ENCODE results near the gene IQCN. TPM values are rescaled to one million over a fixed set of nuclear protein-coding genes. Genes with fewer than 3 reads are reported as not detected.

IQCN gene
- total RNA-seq: 0.35 TPM
- long read RNA-seq: 0 reads

GRCh38 chr19:18274219-18274780, at the start of gene IQCN:
Gene IQCN, minus strand, starts transcription at chr19:18274452. Its CDS starts 4,974 bp downstream, at chr19:18269478.
- DNase-seq (no peak), ATAC-seq (ENCODE audit: poor library complexity) (peak; percentile 2)
- intact Hi-C loops (cut with DNase I): no loop called here

GRCh38 chr19:18322759-18323460, 48.7 kb upstream of the IQCN start, which contains the start of gene LSM4:
Gene LSM4, minus strand, starts transcription at chr19:18323076. Its CDS starts 56 bp downstream, at chr19:18323020.
- peak; percentile 97 for ATAC-seq (ENCODE audit: poor library complexity)
- DNase-seq: peak; percentile 99
- intact Hi-C loops (cut with DNase I): loop anchor here (1.0 to 10.0 kb wide), 2 partner anchors 42 to 118 kb away; partner anchors contain the start of genes JUND and RAB3A

DNA sequence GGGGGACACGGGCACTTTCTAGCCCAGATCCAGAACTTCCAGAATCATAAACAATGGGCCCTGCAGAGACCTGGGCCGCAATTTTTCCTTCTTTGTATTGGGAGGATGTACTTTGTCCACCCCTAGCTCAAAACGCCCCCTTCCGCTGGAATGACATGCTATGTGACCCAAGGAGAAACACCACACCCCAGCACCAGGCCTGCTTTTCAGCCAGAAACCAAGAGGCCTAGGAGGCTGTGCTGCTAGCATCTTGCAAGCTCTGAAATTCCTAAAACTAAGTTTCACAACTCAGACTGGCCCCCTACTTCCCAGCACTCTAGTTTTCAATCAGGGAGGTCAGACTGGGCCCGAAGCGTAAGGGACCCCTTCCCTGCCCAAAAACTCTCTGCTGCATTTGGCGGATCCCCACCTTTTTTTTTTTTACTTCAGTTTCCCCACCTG, 48.1 kb upstream of the IQCN start:
- DNase-seq (no peak), ATAC-seq (ENCODE audit: poor library complexity) (peak; percentile 30)
- intact Hi-C loops (cut with DNase I): loop anchor here (10.0 kb wide), 1 partner anchor 118 kb away; the partner anchor contains the start of gene RAB3A

GRCh38 chr19:18321734-18322102, 47.5 kb upstream of the IQCN start:
- intact Hi-C loops (cut with DNase I): loop anchor here (10.0 kb wide), 1 partner anchor 117 kb away; the partner anchor contains the start of gene RAB3A
- DNase-seq (no peak), ATAC-seq (ENCODE audit: poor library complexity) (no peak)

DNA sequence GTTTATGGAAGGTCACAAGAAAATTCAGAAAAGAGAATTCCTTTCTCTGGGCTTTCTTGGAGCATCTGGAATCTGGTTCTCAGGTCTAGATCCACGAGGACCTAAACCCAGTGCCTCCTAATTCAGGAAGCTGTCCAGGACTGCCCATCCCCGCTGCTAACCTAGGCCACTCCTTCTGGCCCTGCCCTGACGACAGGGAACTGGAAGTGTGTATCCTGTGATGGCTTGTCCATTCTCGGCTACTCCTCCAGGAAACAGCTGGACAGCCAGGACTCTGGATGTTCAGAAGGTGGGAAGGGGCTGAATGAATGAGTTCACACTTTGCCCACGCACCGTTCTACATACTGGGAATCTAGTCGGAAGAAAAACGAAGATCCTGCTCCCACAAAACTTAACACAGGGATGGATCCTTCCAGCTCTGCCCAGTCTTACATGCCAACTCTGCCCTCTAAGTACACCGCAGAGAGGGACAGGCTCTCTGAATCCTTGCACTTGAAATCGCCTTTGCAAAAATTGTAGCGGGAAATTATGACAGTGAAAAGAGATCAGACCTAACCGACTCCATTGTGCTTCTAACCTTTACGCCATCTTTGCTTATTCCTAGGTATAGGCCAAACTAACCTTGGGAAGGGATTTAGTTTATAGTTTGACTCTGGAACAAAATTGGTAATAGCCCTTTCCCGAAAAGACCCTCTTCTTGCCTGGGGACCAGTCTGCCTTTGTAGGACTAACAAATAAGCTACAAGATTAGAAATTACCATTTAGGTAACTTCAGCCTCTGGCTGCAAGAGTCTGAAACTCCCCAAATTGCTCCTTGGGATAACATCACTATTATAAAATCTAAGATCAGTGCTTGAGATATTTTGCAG, 46.8 kb upstream of the IQCN start:
- intact Hi-C loops (cut with DNase I): loop anchor here (10.0 kb wide), 1 partner anchor 116 kb away; the partner anchor contains the start of gene RAB3A
- no peak for DNase-seq
- no peak for ATAC-seq (ENCODE audit: poor library complexity)

DNA sequence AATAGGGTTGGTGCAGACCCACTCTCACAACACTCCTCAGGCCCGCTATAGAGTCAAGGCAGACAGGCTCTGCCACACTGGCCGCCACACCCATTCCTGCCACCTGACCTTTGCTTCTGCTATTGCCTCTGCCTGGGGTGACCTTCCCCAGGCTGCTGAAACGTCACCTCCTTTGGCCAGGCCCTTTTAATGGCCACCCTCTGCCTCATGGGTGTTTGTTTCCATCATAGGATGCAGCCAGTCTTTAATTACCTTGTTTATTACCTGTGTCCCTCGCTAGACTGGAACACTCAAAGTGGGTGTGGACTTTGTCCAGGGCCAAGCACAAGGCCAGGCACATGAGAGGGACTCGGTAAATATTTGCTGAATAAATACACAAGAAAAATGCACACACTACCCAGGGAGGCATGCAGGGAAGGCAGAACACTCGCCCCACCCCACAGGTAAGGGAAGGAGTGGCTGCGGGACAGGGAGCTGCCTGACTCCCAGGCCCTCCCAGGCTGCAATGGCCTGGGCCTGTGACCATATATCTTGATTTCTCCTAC, 45.4 kb upstream of the IQCN start:
- intact Hi-C loops (cut with DNase I): loop anchor here (10.0 kb wide), 1 partner anchor 115 kb away; the partner anchor contains the start of gene RAB3A
- DNase-seq: no peak
- no peak for ATAC-seq (ENCODE audit: poor library complexity)

DNA sequence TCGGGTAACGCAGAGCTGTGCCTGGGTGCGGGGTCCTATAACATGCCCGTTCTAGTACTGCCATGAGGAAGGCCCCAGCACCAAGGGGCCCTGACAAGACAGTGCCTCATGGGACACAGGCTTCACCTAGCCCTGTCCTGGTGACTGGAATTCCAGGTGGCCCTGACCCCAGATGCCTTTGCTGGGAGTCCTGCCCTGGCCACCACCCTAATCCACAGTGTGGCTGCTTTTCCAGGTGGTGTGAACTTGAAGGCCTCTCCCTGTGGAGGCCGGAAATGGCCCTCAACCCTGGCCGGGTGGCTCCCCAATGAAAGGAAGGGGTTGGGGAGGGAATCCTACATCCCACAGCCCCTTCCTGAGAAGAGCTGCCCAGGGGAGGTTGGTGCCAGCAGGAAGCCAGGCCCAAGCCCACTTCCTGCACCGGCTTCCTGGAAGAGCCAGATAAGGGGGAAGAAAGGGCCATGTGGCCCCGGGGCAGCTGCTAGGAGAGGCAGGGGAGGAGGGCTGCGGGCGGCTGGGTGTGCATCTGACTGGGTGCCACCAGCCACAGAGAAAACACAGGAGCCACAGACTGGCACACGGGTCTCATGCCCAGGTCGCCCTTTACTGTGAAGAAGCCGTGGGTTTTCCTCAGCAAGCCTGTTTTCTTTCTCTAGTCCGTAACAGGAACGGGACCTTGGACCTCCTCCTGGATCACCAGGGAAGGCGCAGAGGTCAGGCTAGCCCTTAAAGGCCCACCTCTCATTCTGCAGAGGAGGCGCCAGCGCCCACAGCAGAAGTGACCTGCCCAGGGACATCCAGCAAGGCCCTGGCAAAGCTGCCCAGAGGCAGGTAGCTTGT, 43.9 kb upstream of the IQCN start:
- ATAC-seq (ENCODE audit: poor library complexity): no peak

DNA sequence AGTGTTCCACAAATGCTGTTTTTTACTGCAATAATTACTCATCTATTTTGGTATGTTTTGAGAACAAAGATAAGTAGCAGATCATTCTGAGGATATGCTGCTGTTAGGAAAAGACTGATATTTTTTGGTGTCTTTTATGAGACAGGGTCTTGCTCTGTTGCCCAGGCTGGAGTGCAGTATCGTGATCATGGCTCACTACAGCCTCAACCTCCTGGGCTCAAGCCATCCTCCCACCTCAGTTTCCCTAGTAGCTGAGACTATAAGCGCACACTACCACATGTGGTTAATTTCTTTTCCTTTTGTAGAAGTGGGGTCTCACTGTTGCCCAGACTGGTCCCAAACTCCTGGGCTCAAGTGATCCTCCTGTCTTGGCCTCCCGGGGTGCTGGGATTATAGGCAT, 39.1 kb upstream of the IQCN start:
- no peak for ATAC-seq (ENCODE audit: poor library complexity)
- intact Hi-C loops (cut with DNase I): no loop called here
- DNase-seq: no peak

More for the DNA sequence above, 43.9 kb upstream of the IQCN start:
- intact Hi-C loops (cut with DNase I): no loop called here
- DNase-seq: peak; percentile 77

DNA sequence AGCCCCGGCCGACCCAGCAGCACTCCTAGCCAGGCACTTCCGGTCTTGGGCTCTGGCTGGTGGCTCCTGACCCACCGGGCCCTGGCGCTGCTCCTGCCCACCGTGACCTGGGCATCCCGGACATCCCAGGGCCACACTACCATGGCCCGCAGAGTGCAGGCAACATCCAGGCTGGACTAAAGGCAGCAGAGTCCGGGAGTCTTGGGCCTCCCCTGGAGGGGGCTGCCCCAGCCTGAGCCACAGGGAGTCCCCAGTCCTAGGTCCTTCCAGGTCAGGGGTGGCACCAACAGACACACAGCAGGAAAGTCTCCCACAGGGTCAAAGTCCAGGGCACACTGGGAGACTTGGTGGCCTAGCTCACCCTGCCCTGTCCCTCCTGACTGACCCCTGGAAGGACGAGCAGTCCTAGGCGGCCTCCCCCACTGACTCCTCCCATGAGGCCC, 37.9 kb upstream of the IQCN start:
- ATAC-seq (ENCODE audit: poor library complexity) (no peak), DNase-seq (no peak)
- intact Hi-C loops (cut with DNase I): no loop called here

DNA sequence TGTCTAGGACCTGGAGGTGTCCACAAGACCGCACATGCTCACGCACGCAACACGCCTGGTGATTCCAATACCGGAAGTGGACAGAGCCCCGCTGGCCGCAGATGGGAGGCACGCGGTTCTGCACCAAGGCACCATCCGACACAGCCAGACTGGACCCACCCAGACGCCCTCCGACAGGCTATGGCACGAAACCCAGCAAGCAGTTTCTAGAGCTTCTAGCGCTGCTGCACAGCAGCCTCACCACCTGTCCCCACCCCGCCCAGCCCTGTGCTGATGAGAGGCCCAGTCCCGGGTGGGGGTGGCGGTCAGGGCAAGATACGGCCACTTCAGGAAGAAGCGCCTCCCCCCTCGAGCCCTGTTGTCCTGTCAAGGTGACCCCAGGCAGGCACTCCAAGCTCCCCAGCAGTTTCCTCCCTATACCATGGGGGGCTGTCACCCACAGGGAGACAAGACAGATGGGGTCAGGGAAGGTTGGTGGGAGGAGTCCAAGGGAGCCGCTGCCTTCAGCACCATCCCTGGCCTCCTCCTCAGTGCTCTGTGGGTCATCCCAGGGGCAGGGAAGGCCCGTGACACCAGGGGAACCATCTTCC, 37.3 kb upstream of the IQCN start:
- intact Hi-C loops (cut with DNase I): no loop called here
- ATAC-seq (ENCODE audit: poor library complexity): no peak
- DNase-seq: no peak

- ATAC-seq (ENCODE audit: poor library complexity) (no peak), DNase-seq (no peak)
- intact Hi-C loops (cut with DNase I): no loop called here
These were observed 36.7 kb upstream of the IQCN start for GRCh38 chr19:18310966-18311365.

DNA sequence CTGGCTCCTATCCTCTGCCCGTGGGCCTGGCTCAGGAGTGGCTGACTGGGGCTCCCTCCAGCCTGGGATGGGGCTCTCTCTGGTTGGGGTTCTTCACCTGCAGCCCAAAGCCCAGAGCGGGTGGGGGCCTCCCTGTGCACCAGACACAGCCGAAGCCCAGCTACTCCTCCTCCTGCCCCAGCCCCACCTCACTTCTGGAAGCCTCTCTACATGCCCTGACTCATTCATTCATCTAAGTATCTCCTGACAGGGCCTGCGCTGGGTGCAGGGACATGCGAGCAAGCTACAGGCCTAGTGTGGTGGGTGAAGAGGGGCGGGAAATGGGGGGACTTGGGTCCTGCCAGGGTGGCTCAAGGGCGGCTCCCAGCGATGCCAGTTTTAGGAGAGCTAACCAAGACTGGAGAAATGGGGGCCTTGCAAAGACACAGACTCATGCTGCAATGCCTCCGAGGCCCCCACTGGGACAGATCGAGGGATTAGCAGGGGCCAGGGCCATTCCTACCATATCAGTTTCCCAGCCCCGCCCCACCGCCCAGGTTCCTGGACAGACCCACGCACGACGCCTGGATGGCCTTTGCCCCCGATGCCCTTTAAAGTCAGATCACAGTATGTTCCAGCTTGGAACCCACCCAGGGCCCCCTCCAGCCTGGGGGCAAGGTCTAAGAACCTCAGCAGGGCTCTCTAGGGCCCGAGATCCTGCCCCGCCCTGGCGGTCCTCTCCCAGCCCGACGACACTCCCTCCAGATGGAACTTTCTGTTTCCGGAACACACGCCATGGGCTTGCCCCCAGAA, 36.1 kb upstream of the IQCN start:
- intact Hi-C loops (cut with DNase I): no loop called here
- DNase-seq: no peak
- ATAC-seq (ENCODE audit: poor library complexity): no peak

DNA sequence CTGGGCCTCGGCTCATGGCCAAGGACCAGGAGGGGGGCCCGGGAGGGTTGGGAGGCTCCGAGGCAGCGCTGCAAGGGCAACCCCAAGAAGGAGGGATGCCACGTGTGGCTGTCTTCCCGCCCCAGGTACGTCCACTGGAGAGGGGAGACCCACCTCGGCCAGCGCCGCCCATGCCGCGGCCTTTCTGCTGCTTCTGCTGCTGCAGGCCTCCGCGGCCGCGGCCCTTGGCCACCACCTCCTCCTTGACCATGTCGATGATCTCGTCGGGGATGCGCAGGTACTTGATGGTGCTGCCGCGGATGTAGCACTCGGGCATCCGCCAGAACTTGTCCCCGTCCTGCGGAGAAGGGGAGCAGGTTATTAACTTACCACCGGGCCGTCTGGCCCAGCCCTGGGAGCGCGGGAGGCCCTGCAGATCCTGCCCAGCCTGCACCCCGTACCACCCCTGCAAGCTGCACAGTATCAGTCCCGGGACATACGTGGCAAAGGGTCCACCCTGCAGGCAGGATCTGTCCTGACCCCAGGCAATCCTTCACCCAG, 35.3 kb upstream of the IQCN start:
- no peak for DNase-seq
- ATAC-seq (ENCODE audit: poor library complexity): no peak
- intact Hi-C loops (cut with DNase I): no loop called here

DNA sequence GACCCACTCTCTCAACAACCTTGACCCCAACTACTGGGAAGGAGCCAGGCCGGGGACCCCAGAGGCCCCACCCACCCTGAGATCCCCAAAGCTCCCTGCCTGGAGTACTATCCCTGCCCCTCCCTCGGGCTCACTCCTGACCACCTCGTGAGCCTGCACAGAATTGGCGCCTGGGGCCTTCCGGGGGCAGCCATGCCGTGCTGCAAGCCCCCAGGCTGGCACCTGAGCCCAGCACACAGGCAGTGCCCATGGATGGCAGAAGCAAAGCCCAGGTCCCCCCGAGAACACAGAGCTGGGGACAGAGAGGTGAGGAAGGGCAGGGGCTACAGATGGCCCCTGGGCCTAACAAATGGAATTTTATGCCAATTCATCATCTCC, 34.7 kb upstream of the IQCN start:
- DNase-seq (no peak), ATAC-seq (ENCODE audit: poor library complexity) (no peak)
- intact Hi-C loops (cut with DNase I): no loop called here

- no peak for ATAC-seq (ENCODE audit: poor library complexity)
- intact Hi-C loops (cut with DNase I): no loop called here
- DNase-seq: no peak
These were observed 34.0 kb upstream of the IQCN start for GRCh38 chr19:18308051-18308947.

- ATAC-seq (ENCODE audit: poor library complexity): no peak
- intact Hi-C loops (cut with DNase I): no loop called here
- no peak for DNase-seq
These were observed 33.0 kb upstream of the IQCN start for GRCh38 chr19:18307271-18307681.
